Fibroblast of skin of scalp (primary cell): ENCODE measurements around the gene TSPY3. TPM values are rescaled to one million over a fixed set of nuclear protein-coding genes. Genes with fewer than 3 reads are reported as not detected.
"Not testable (repeated sequence)": the region's sequence is repeated elsewhere in the genome, so short reads cannot be mapped to it uniquely, and the experiment has no call there.

Experiments
- DNase-seq: peaks from one replicate; pipeline ENCODE4 v3.0.0-alpha.2; 2013
- polyA plus RNA-seq, 2 experiments: library from polyadenylated mRNA; unstranded; fragments of 120-200 nt; gene quantifications; one replicate each; pipeline ENCODE4 v1.2.1, GENCODE V29; 2013; ENCODE audit not compliant: insufficient read length in 2 of 2

TSPY3 gene, protein sequence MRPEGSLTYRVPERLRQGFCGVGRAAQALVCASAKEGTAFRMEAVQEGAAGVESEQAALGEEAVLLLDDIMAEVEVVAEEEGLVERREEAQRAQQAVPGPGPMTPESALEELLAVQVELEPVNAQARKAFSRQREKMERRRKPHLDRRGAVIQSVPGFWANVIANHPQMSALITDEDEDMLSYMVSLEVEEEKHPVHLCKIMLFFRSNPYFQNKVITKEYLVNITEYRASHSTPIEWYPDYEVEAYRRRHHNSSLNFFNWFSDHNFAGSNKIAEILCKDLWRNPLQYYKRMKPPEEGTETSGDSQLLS
- not detected for polyA plus RNA-seq (2013, experiment 1 of 2; ENCODE audit: insufficient read length)
- not detected for polyA plus RNA-seq (2013, experiment 2 of 2; ENCODE audit: insufficient read length)

GRCh38 chrY:9398121-9398520 is at the start of gene TSPY3:
TSPY3 (plus strand) TSS chrY:9398421; CDS start chrY:9398467, 46 bp downstream.
- DNase-seq: not testable (repeated sequence)

- not testable (repeated sequence) for DNase-seq
Observed at GRCh38 chrY:9357497-9357896, 40.7 kb upstream of the TSPY3 start, which contains the start of gene TSPY8. TSPY8 (plus strand) TSS chrY:9357797; CDS start chrY:9357843, 46 bp downstream.

DNA sequence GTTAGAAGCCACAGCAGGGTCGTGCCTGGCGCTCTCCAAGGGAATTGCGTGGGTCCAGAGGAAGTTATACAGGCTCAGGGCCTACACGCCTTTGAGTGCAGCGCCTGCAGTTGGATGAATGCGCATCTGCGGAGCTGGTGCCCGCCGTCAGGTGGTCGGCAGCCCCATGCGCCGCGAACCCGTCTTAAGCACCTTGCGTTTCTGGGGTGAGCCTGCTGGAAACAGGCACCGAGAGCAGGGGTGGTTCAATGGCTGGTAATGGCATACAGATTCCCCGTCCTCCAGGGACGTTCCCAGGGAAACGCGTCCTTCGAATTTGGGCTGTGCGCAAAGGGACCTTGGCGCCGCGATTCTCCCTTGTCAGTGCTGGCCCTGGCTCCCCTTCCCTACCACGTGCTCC is 1.7 kb upstream of the TSPY3 start:
- not testable (repeated sequence) for DNase-seq
